ENCODE data around the gene MFGE8.

Gene MFGE8

GRCh38 chr15:88871313-88871712 is 41.9 kb downstream of the MFGE8 start:
- no peak for DNase-seq

GRCh38 chr15:88866295-88866881 is 46.8 kb downstream of the MFGE8 start:
- no peak for DNase-seq

GRCh38 chr15:88865498-88866099 is 47.6 kb downstream of the MFGE8 start:
- no peak for DNase-seq

GRCh38 chr15:88864861-88865497 is 48.2 kb downstream of the MFGE8 start:
- no peak for DNase-seq

GRCh38 chr15:88863412-88863811 is 49.8 kb downstream of the MFGE8 start:
- DNase-seq, result no peak

- DNase-seq, result no peak
Measured at GRCh38 chr15:88860212-88860611, 53.0 kb downstream of the MFGE8 start.

- DNase-seq, result no peak
Measured at GRCh38 chr15:88859550-88859949, 53.6 kb downstream of the MFGE8 start.

- DNase-seq, result no peak
Measured at GRCh38 chr15:88858934-88859333, 54.2 kb downstream of the MFGE8 start.

- no peak for DNase-seq
Measured at GRCh38 chr15:88852476-88852875, 60.7 kb downstream of the MFGE8 start.

- DNase-seq, result no peak
Measured at GRCh38 chr15:88849376-88850072, 63.7 kb downstream of the MFGE8 start.
